ENCODE data around the gene JKAMP. TPM values are rescaled to one million over a fixed set of nuclear protein-coding genes. Genes with fewer than 3 reads are reported as not detected.

Gene JKAMP
- total RNA-seq, 5 donors from 2014 or later (not counting 1 experiment from before 2014, with no cell fraction given), result 13.8 to 27.0 (median 22.0) TPM

DNA sequence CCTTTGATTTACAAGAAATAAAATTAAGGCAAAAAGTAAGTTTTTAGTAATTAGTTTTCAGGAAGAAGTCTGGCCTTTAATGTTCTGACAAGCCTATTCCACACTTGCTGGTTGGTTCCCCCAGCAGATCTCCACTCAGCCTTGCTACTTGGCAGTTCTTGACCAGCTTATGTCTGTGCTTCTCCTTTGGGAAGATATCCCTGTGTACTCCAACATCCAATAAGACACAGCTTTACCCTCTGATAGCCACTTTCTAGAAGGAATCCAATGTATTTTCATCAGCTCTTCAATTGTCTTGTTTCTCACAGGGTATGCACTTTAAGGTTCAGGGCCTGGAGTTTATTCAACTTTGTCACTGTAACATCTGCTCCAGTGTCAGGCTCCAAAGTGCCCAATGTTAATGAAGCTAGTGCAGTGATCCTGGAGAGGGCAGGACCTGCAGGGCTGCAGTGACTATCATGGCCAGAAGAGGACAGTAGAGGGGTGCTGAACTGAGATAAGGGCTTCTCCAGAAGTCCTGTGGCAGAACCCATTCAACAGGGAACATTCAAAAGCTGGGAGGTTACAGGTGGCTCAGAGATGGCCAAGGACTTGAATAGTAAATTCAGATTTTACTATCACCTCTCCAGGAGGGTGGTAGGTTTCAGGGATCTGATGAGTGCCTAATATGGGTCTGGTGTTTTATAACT lies 22.9 kb downstream of the JKAMP start:
- H3K27ac Mint-ChIP-seq, result no peak overlapping the region

DNA sequence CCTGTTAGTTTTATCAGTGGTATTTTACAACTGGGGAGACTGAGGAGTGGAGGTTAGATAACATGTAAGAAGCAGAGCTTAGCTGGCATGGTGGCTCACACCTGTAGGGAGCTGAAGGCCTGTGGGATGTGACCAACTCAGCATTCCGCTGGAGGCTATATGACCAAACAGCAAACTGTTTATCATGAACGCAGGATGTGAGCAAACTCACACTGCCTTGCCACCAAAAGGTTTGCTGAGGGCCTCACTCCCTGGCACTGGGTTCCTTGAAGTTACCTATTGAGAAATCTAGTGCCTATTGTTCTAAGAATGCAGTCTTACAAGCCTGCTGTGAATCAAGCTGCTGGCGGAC lies 23.4 kb downstream of the JKAMP start:
- POLR2A ChIA-PET, result interaction anchor here in 1 of 2 donors (0.6 kb wide), 1 partner anchor 747 kb away, joined by 3 read pairs; no protein-coding TSS in a partner anchor
- no peak overlapping the region for H3K27ac Mint-ChIP-seq

More for the DNA sequence above, 22.9 kb downstream of the JKAMP start:
- H3K4me3 Mint-ChIP-seq, result no peak overlapping the region
- H3K36me3 ChIP-seq (ENCODE audit: control insufficient read depth in 2 of 2, extremely low read depth in 1 of 2, insufficient read depth in 1 of 2, low read length in 1 of 2), result peaks cover 5 to 11% of the 10 kb centered on the region in 2 donors
- H3K4me1 ChIP-seq (ENCODE audit: control insufficient read depth in 1 of 2, extremely low read depth in 1 of 2, insufficient read depth in 2 of 2, low read length in 2 of 2), result peaks cover 0 to 2% of the 10 kb centered on the region in 2 experiments
- H3K9me3 Mint-ChIP-seq, result no peaks in the 10 kb centered on the region
- H3K27me3 ChIP-seq (replicated peaks in 1 of 2; ENCODE audit: control insufficient read depth in 2 of 2, extremely low read depth in 1 of 2, insufficient read depth in 2 of 2, low read length in 1 of 2), result peaks cover 0 to 3% of the 10 kb centered on the region in 2 experiments
- peak in 30 of 35 experiments; percentile 3 to 55 (median 30) for DNase-seq
- H3K27me3 Mint-ChIP-seq, result peaks cover 6 to 16% of the 10 kb centered on the region in 2 donors
- H3K27ac ChIP-seq (ENCODE audit: low read length), result no peak overlapping the region
- no peak overlapping the region for H3K4me3 ChIP-seq (ENCODE audit: control insufficient read depth in 1 of 2, extremely low read depth in 1 of 2, low read length in 1 of 2)
- no peaks in the 10 kb centered on the region for H3K9me3 ChIP-seq
- ChIA-PET CTCF (interaction anchor here (1.3 to 2.1 kb wide), 5 partner anchors 70 to 677 kb away, joined by 3 to 9 read pairs (median 7); partner anchors contain the start of gene CCDC175 (in 2 of the 2)), POLR2A (no interaction called here)
- ATAC-seq (replicated peaks in 1 of 4), result peak in 3 of 4 experiments; percentile 70 to 73 (median 71)
- H3K4me1 Mint-ChIP-seq, result peaks cover 13 to 16% (median 15%) of the 10 kb centered on the region in 3 donors
- peaks cover 10% of the 10 kb centered on the region for H3K36me3 Mint-ChIP-seq

DNA sequence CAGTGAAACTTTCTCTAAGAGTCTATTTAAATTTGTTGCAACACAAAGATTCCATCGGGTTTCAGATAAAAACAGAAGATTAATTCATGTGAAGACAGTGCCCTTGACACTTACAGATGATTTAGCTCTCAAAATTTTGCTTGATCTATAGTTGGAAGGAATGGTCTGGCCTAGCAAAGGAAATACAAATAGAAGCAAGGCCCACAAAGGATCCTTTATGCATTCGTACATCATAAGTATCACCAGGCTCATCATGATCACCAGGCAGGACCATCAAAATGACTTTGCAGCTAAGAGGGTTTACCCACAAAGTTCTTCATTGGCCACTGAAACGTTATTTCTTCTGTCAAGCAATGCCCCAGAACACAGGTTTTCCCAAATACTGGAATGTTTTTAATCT lies 24.8 kb downstream of the JKAMP start:
- H3K9me3 Mint-ChIP-seq, result no peaks in the 10 kb centered on the region
- ATAC-seq (replicated peaks in 1 of 4) (no peak), DNase-seq (no peak)
- peaks cover 6 to 26% of the 10 kb centered on the region in 2 donors for H3K27me3 Mint-ChIP-seq
- H3K27ac Mint-ChIP-seq, result no peak overlapping the region
- H3K4me1 Mint-ChIP-seq, result peaks cover 8 to 10% (median 9%) of the 10 kb centered on the region in 3 donors
- ChIA-PET CTCF (no interaction called here), POLR2A (no interaction called here)
- no peak overlapping the region for H3K4me3 Mint-ChIP-seq
- Histone ChIP-seq H3K27me3 (replicated peaks in 1 of 2; ENCODE audit: control insufficient read depth in 2 of 2, extremely low read depth in 1 of 2, insufficient read depth in 2 of 2, low read length in 1 of 2) (peaks cover 0 to 3% of the 10 kb centered on the region in 2 experiments), H3K4me3 (ENCODE audit: control insufficient read depth in 1 of 2, extremely low read depth in 1 of 2, low read length in 1 of 2) (no peak overlapping the region), H3K4me1 (ENCODE audit: control insufficient read depth in 1 of 2, extremely low read depth in 1 of 2, insufficient read depth in 2 of 2, low read length in 2 of 2) (peaks cover 0 to 2% of the 10 kb centered on the region in 2 experiments), H3K27ac (ENCODE audit: low read length) (no peak overlapping the region), H3K36me3 (ENCODE audit: control insufficient read depth in 2 of 2, extremely low read depth in 1 of 2, insufficient read depth in 1 of 2, low read length in 1 of 2) (peaks cover 1 to 2% of the 10 kb centered on the region in 2 donors), H3K9me3 (no peaks in the 10 kb centered on the region)
- WGBS (ENCODE audit: insufficient coverage), result 77% methylated on average over 2 of the region's 3 CpGs
- peaks cover 3% of the 10 kb centered on the region for H3K36me3 Mint-ChIP-seq

More for the DNA sequence above, 23.4 kb downstream of the JKAMP start:
- no peak overlapping the region for H3K4me3 Mint-ChIP-seq
- Histone ChIP-seq H3K27ac (ENCODE audit: low read length) (no peak overlapping the region), H3K4me3 (ENCODE audit: control insufficient read depth in 1 of 2, extremely low read depth in 1 of 2, low read length in 1 of 2) (no peak overlapping the region), H3K4me1 (ENCODE audit: control insufficient read depth in 1 of 2, extremely low read depth in 1 of 2, insufficient read depth in 2 of 2, low read length in 2 of 2) (peaks cover 0 to 2% of the 10 kb centered on the region in 2 experiments), H3K9me3 (no peaks in the 10 kb centered on the region), H3K27me3 (replicated peaks in 1 of 2; ENCODE audit: control insufficient read depth in 2 of 2, extremely low read depth in 1 of 2, insufficient read depth in 2 of 2, low read length in 1 of 2) (peaks cover 0 to 3% of the 10 kb centered on the region in 2 experiments), H3K36me3 (ENCODE audit: control insufficient read depth in 2 of 2, extremely low read depth in 1 of 2, insufficient read depth in 1 of 2, low read length in 1 of 2) (peaks cover 5 to 11% of the 10 kb centered on the region in 2 donors)
- peaks cover 7% of the 10 kb centered on the region for H3K36me3 Mint-ChIP-seq
- H3K9me3 Mint-ChIP-seq, result no peaks in the 10 kb centered on the region
- CTCF ChIA-PET, result interaction anchor here (0.6 to 2.1 kb wide), 6 partner anchors 69 to 677 kb away, joined by 3 to 9 read pairs (median 6); partner anchors contain the start of gene CCDC175 (in 2 of the 2)
- DNase-seq (no peak), ATAC-seq (replicated peaks in 1 of 4) (no peak)
- 95% methylated on average over 2 of the region's 3 CpGs for WGBS (ENCODE audit: insufficient coverage)
- H3K27me3 Mint-ChIP-seq, result peaks cover 6 to 20% of the 10 kb centered on the region in 2 donors
- H3K4me1 Mint-ChIP-seq, result peaks cover 12 to 15% (median 13%) of the 10 kb centered on the region in 3 donors

DNA sequence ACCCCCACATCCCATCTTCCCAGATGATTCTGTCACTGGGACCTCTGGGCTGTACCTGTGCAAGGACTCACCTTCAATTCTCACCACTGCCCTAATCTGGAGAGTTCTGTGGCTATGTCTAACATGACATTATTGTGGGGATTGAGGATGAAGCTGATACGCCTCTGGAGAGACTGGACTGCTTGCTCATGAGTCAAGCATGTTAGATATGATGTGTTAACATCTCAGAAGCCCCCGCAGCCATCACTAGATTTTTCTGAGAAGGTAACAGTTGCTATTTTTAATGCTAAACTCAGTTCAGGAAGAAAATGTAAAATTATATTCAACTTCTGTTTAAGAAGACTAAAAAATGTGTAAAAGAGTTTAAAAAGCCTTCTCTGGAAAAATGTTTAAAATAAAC lies 25.7 kb downstream of the JKAMP start:
- 67% methylated on average over 1 of the region's 2 CpGs for WGBS (ENCODE audit: insufficient coverage)
- ChIA-PET POLR2A (no interaction called here), CTCF (interaction anchor here in 1 of 2 donors (0.6 kb wide), 1 partner anchor 555 kb away, joined by 3 read pairs; no protein-coding TSS in a partner anchor)
- Histone ChIP-seq H3K27ac (ENCODE audit: low read length) (no peak overlapping the region), H3K4me3 (ENCODE audit: control insufficient read depth in 1 of 2, extremely low read depth in 1 of 2, low read length in 1 of 2) (no peak overlapping the region), H3K36me3 (ENCODE audit: control insufficient read depth in 2 of 2, extremely low read depth in 1 of 2, insufficient read depth in 1 of 2, low read length in 1 of 2) (no peaks in the 10 kb centered on the region), H3K27me3 (replicated peaks in 1 of 2; ENCODE audit: control insufficient read depth in 2 of 2, extremely low read depth in 1 of 2, insufficient read depth in 2 of 2, low read length in 1 of 2) (peaks cover 0 to 3% of the 10 kb centered on the region in 2 experiments), H3K4me1 (ENCODE audit: control insufficient read depth in 1 of 2, extremely low read depth in 1 of 2, insufficient read depth in 2 of 2, low read length in 2 of 2) (no peaks in the 10 kb centered on the region), H3K9me3 (no peaks in the 10 kb centered on the region)
- no peaks in the 10 kb centered on the region for H3K9me3 Mint-ChIP-seq
- no peaks in the 10 kb centered on the region for H3K36me3 Mint-ChIP-seq
- H3K27me3 Mint-ChIP-seq, result peaks cover 12 to 32% of the 10 kb centered on the region in 2 donors
- H3K27ac Mint-ChIP-seq, result no peak overlapping the region
- no peak for DNase-seq
- H3K4me1 Mint-ChIP-seq, result peaks cover 0 to 2% (median under 1%) of the 10 kb centered on the region in 3 donors
- H3K4me3 Mint-ChIP-seq, result no peak overlapping the region
- ATAC-seq (replicated peaks in 1 of 4), result no peak

DNA sequence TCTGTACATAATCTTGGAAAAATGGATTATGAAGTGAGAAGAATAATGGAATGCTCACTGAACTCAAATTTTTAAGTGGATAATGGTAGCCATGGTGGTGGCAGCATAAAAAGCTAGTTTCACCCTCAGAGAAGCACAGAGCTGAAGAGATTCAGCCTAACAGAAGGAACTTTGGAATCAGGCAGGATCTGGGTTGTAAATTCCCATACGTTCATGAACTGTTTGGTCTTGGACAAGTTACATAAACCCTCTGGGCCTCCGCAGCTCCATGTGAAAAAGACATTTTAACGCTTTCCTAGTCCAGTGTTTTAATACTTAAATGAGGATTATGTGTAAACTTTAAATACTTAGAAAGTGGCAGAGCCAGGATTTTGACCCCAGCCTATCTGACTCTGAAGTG lies 26.6 kb downstream of the JKAMP start:
- Histone ChIP-seq H3K36me3 (ENCODE audit: control insufficient read depth in 2 of 2, extremely low read depth in 1 of 2, insufficient read depth in 1 of 2, low read length in 1 of 2) (no peaks in the 10 kb centered on the region), H3K4me1 (ENCODE audit: control insufficient read depth in 1 of 2, extremely low read depth in 1 of 2, insufficient read depth in 2 of 2, low read length in 2 of 2) (no peaks in the 10 kb centered on the region), H3K27me3 (replicated peaks in 1 of 2; ENCODE audit: control insufficient read depth in 2 of 2, extremely low read depth in 1 of 2, insufficient read depth in 2 of 2, low read length in 1 of 2) (peaks cover 0 to 3% of the 10 kb centered on the region in 2 experiments), H3K27ac (ENCODE audit: low read length) (no peak overlapping the region), H3K4me3 (ENCODE audit: control insufficient read depth in 1 of 2, extremely low read depth in 1 of 2, low read length in 1 of 2) (no peak overlapping the region), H3K9me3 (no peaks in the 10 kb centered on the region)
- H3K4me1 Mint-ChIP-seq, result no peaks in the 10 kb centered on the region
- DNase-seq (no peak), ATAC-seq (replicated peaks in 1 of 4) (no peak)
- ChIA-PET CTCF (no interaction called here), POLR2A (no interaction called here)
- H3K9me3 Mint-ChIP-seq, result no peaks in the 10 kb centered on the region
- no peak overlapping the region for H3K27ac Mint-ChIP-seq
- peaks cover 16 to 34% of the 10 kb centered on the region in 2 donors for H3K27me3 Mint-ChIP-seq
- WGBS (ENCODE audit: insufficient coverage), result 0% methylated on average over 1 of the region's 3 CpGs
- H3K36me3 Mint-ChIP-seq, result no peaks in the 10 kb centered on the region
- no peak overlapping the region for H3K4me3 Mint-ChIP-seq

- WGBS (ENCODE audit: insufficient coverage), result 95% methylated on average over 2 of the region's 4 CpGs
- ATAC-seq (replicated peaks in 1 of 4) (no peak), DNase-seq (peak in 2 of 35 experiments; percentile 3 to 14)
- no peaks in the 10 kb centered on the region for H3K4me1 ChIP-seq (ENCODE audit: control insufficient read depth in 1 of 2, extremely low read depth in 1 of 2, insufficient read depth in 2 of 2, low read length in 2 of 2)
- POLR2A ChIA-PET, result interaction anchor here in 1 of 2 donors (0.6 kb wide), 1 partner anchor 1034 kb away, joined by 4 read pairs; no protein-coding TSS in a partner anchor
- H3K36me3 ChIP-seq (ENCODE audit: control insufficient read depth in 2 of 2, extremely low read depth in 1 of 2, insufficient read depth in 1 of 2, low read length in 1 of 2), result no peaks in the 10 kb centered on the region
- H3K4me3 ChIP-seq (ENCODE audit: control insufficient read depth in 1 of 2, extremely low read depth in 1 of 2, low read length in 1 of 2), result no peak overlapping the region
- Mint-ChIP-seq H3K36me3 (no peaks in the 10 kb centered on the region), H3K4me3 (no peak overlapping the region), H3K27ac (no peak overlapping the region), H3K9me3 (no peaks in the 10 kb centered on the region), H3K4me1 (no peaks in the 10 kb centered on the region), H3K27me3 (peaks cover 19 to 42% of the 10 kb centered on the region in 2 donors)
- no peak overlapping the region for H3K27ac ChIP-seq (ENCODE audit: low read length)
- H3K9me3 ChIP-seq, result no peaks in the 10 kb centered on the region
- H3K27me3 ChIP-seq (replicated peaks in 1 of 2; ENCODE audit: control insufficient read depth in 2 of 2, extremely low read depth in 1 of 2, insufficient read depth in 2 of 2, low read length in 1 of 2), result peaks cover 0 to 3% of the 10 kb centered on the region in 2 experiments
- CTCF ChIA-PET, result interaction anchor here in 1 of 2 donors (0.6 kb wide), 1 partner anchor 15 kb away, joined by 4 read pairs; no protein-coding TSS in a partner anchor
Measured at GRCh38 chr14:59511916-59512575, 27.7 kb downstream of the JKAMP start.

All from T-cell (primary cell).